ENCODE data around the gene NOP10. TPM values are rescaled to one million over a fixed set of nuclear protein-coding genes. Genes with fewer than 3 reads are reported as not detected.
"Not testable (repeated sequence)": the region's sequence is repeated elsewhere in the genome, so short reads cannot be mapped to it uniquely, and the experiment has no call there.

NOP10 gene
- total RNA-seq, 4 donors from 2014 or later: 75.4 to 133 (median 87.7) TPM

GRCh38 chr15:34349769-34350168 lies 6.8 kb upstream of the NOP10 start:
- no peaks in the 10 kb centered on the region for H3K27me3 ChIP-seq
- H3K36me3 ChIP-seq: peaks cover 0 to 8% (median 0%) of the 10 kb centered on the region in 3 donors
- no peak for DNase-seq (ENCODE audit: low spot score in 2 of 2)
- no peak overlapping the region for H3K4me3 ChIP-seq
- TF ChIP-seq EP300 (IDR thresholded peaks at IDR 0.05): no peak
- 86 to 88% methylated on average over 4 of the region's 4 CpGs for WGBS, 2 donors
- H3K27ac ChIP-seq: no peak overlapping the region
- no peaks in the 10 kb centered on the region for H3K4me1 ChIP-seq
- H3K9me3 ChIP-seq: no peaks in the 10 kb centered on the region

GRCh38 chr15:34348735-34349300 lies 5.9 kb upstream of the NOP10 start:
- no peak for DNase-seq (ENCODE audit: low spot score in 2 of 2)
- Histone ChIP-seq H3K27me3 (no peaks in the 10 kb centered on the region), H3K4me1 (no peaks in the 10 kb centered on the region), H3K4me3 (no peak overlapping the region), H3K9me3 (no peaks in the 10 kb centered on the region), H3K36me3 (no peaks in the 10 kb centered on the region), H3K27ac (no peak overlapping the region)
- WGBS, 2 donors: 78 to 85% methylated on average over 1 of the region's 1 CpG
- TF ChIP-seq EP300 (IDR thresholded peaks at IDR 0.05) (no peak), POLR2A (IDR thresholded peaks at IDR 0.05) (no peak), CTCF (IDR thresholded peaks at IDR 0.05) (no peak)

- Histone ChIP-seq H3K27ac (no peak overlapping the region), H3K9me3 (no peaks in the 10 kb centered on the region), H3K4me1 (no peaks in the 10 kb centered on the region), H3K27me3 (no peaks in the 10 kb centered on the region), H3K36me3 (no peaks in the 10 kb centered on the region), H3K4me3 (no peak overlapping the region)
- no peak for DNase-seq (ENCODE audit: low spot score in 2 of 2)
- 77 to 78% methylated on average over 13 of the region's 13 CpGs for WGBS, 2 donors
- TF ChIP-seq CTCF (IDR thresholded peaks at IDR 0.05) (no peak), POLR2A (IDR thresholded peaks at IDR 0.05) (no peak), EP300 (IDR thresholded peaks at IDR 0.05) (no peak)
These were observed 5.2 kb upstream of the NOP10 start for GRCh38 chr15:34347951-34348638.

- H3K27me3 ChIP-seq; H3K9me3 ChIP-seq; DNase-seq (ENCODE audit: low spot score in 2 of 2): not testable (repeated sequence)
- Histone ChIP-seq H3K36me3 (peaks cover 0 to 22% (median 0%) of the 10 kb centered on the region in 3 donors), H3K4me1 (peaks cover 0 to 30% (median 9%) of the 10 kb centered on the region in 4 donors), H3K27ac (peak overlapping the region; percentile 66 to 94 (median 90)), H3K4me3 (peak overlapping the region; percentile 61 to 87 (median 74))
- 40% methylated on average over 26 of the region's 26 CpGs for WGBS, 2 donors
These were observed 661 bp downstream of the NOP10 start for GRCh38 chr15:34342213-34342736.

- no peak for DNase-seq (ENCODE audit: low spot score in 2 of 2)
- no peak for TF ChIP-seq CTCF (IDR thresholded peaks at IDR 0.05)
- no peak for TF ChIP-seq POLR2A (IDR thresholded peaks at IDR 0.05)
- no peak for TF ChIP-seq EP300 (IDR thresholded peaks at IDR 0.05)
- Histone ChIP-seq H3K36me3 (peaks cover 0 to 22% (median 0%) of the 10 kb centered on the region in 3 donors), H3K9me3 (no peaks in the 10 kb centered on the region), H3K4me1 (peaks cover 0 to 35% (median 9%) of the 10 kb centered on the region in 4 donors), H3K27me3 (no peaks in the 10 kb centered on the region), H3K27ac (no peak overlapping the region), H3K4me3 (peak overlapping the region in 3 of 4 donors; percentile 61 to 87 (median 72))
- 94 to 97% methylated on average over 15 of the region's 15 CpGs for WGBS, 2 donors
These were observed 1.3 kb downstream of the NOP10 start for GRCh38 chr15:34341381-34342212.

Measured in tibial nerve (tissue), 4 donors.